A549 (cell line): ENCODE measurements around the gene LRRC3B.

Experiments used
- BCL3 ChIP-seq: fragments of >200 bp; sonication (Bioruptor Twin); formaldehyde crosslinking; IDR thresholded peaks from 3 replicates; pipeline ENCODE4 v1.6.1; 2016
- EP300 ChIP-seq, 2 experiments: fragments of >200 bp; sonication (Bioruptor Twin); formaldehyde crosslinking; IDR thresholded peaks; 2 replicates in 1 of 2; 3 replicates in 1 of 2; pipeline ENCODE4 v1.6.1; 2016 to 2017
- ESRRA ChIP-seq: fragments of 150-350 bp; IDR thresholded peaks from 2 replicates; pipeline ENCODE4 v1.6.1; 2014; ENCODE audit warnings: mild to moderate bottlenecking, low read length, borderline replicate concordance
- MAFK ChIP-seq: fragments of 450-650 bp; IDR thresholded peaks from 2 replicates; pipeline ENCODE4 v1.6.1; 2014; ENCODE audit not compliant: partially characterized antibody
- POLR2A ChIP-seq: IDR thresholded peaks from 2 replicates; pipeline ENCODE4 v1.6.1; 2012; ENCODE audit warnings: mild to moderate bottlenecking, low read length
- REST ChIP-seq: fragments of 200-600 bp; sonication (generic); IDR thresholded peaks from 2 replicates; pipeline ENCODE4 v1.6.1; 2016; ENCODE audit warnings: antibody characterized with exemption, mild to moderate bottlenecking, moderate library complexity
- ZSCAN20 ChIP-seq: fragments of 250-450 bp; sonication (Bioruptor Pico); IDR thresholded peaks from 2 replicates; pipeline ENCODE4 v1.8.0; 2022; ENCODE audit warnings: mild to moderate bottlenecking, moderate library complexity
- TF ChIP-seq, protein P1 (sequence below): fragments of >200 bp; sonication (Bioruptor Twin); formaldehyde crosslinking; IDR thresholded peaks from 3 replicates; pipeline ENCODE4 v1.5.1; 2016

DNA sequence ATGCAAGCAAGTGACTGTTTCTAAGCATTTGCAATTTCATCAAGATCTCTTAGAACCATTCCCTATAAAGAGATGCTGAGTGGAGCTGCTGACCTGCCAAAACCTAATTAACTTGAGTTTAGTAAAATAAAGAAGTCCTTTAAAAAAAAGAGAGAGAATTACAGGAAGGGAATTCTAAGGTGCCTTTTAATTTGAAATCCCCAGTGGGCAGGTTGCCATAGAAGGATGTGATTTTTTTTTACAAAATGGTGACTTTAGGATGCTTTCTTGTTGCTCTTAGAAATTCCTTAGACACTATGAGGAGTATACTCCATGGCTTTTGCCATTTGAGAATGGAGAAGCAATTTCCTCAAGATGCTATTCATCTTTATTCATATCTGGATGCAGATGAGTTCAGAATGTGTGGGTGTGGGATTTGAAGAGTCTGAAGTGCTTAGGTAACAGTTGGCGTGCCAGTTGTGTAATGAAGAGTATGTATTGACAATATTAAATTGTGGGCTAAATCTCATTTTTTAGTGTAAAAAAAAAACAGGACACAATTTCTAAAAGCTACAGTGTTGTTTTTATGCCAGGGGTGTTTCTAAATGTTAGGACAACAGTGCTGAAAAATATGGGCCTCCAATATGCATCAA is 13.6 kb downstream of the LRRC3B start:
- TF ChIP-seq, protein P1, sequence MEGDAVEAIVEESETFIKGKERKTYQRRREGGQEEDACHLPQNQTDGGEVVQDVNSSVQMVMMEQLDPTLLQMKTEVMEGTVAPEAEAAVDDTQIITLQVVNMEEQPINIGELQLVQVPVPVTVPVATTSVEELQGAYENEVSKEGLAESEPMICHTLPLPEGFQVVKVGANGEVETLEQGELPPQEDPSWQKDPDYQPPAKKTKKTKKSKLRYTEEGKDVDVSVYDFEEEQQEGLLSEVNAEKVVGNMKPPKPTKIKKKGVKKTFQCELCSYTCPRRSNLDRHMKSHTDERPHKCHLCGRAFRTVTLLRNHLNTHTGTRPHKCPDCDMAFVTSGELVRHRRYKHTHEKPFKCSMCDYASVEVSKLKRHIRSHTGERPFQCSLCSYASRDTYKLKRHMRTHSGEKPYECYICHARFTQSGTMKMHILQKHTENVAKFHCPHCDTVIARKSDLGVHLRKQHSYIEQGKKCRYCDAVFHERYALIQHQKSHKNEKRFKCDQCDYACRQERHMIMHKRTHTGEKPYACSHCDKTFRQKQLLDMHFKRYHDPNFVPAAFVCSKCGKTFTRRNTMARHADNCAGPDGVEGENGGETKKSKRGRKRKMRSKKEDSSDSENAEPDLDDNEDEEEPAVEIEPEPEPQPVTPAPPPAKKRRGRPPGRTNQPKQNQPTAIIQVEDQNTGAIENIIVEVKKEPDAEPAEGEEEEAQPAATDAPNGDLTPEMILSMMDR: no peak
- TF ChIP-seq POLR2A (no peak), BCL3 (no peak), ZSCAN20 (CRISPR knock-in tag) (no peak), ESRRA (no peak), MAFK (no peak), EP300 (IDR thresholded peaks at IDR 0.05) (no peak), REST (no peak)
